Astrocyte (in vitro differentiated cells and primary cell): Measurements from ENCODE around the gene TMEM62.

Source experiments
- EZH2 ChIP-seq: IDR thresholded peaks from 2 replicates; pipeline ENCODE4 v1.6.1; 2012; ENCODE audit warnings: mild to moderate bottlenecking, low read length, inconsistent platforms; ENCODE audit not compliant: insufficient read depth
- TF ChIP-seq, protein P1 (sequence below): IDR thresholded peaks from 2 replicates; pipeline ENCODE4 v1.5.1; 2011; ENCODE audit warnings: low read depth, mild to moderate bottlenecking, inconsistent platforms, low read length, moderate library complexity; ENCODE audit not compliant: insufficient read depth

DNA sequence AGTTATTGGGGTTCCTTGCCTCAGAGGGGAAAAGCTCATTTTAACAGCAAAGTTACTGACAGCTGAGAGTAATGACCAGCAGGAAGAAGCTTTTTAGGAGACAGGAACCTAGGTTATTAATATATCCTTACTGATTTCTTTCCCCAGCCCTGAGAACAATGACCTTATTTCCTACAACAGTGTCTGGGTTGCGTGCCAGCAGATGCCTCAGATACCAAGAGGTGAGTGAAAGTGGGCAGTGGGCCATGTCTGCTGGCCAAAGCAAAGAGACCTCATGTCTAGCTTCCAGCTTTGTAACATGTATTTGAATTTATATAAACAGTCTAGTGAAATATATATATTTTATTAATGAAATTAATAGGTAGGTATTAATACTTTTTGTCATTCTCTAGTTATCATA, 56.8 kb downstream of the TMEM62 start:
- no peak for TF ChIP-seq EZH2
- TF ChIP-seq, protein P1, sequence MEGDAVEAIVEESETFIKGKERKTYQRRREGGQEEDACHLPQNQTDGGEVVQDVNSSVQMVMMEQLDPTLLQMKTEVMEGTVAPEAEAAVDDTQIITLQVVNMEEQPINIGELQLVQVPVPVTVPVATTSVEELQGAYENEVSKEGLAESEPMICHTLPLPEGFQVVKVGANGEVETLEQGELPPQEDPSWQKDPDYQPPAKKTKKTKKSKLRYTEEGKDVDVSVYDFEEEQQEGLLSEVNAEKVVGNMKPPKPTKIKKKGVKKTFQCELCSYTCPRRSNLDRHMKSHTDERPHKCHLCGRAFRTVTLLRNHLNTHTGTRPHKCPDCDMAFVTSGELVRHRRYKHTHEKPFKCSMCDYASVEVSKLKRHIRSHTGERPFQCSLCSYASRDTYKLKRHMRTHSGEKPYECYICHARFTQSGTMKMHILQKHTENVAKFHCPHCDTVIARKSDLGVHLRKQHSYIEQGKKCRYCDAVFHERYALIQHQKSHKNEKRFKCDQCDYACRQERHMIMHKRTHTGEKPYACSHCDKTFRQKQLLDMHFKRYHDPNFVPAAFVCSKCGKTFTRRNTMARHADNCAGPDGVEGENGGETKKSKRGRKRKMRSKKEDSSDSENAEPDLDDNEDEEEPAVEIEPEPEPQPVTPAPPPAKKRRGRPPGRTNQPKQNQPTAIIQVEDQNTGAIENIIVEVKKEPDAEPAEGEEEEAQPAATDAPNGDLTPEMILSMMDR, result no peak
